Lower lobe of right lung (tissue), 2 donors: ENCODE measurements around the gene SMAD7. TPM values are rescaled to one million over a fixed set of nuclear protein-coding genes. Genes with fewer than 3 reads are reported as not detected.

ENCODE experiments used
- ATAC-seq, 2 donors: fragments of 200-7000 bp; cut with Tn5 transposase; one replicate each; pipeline ENCODE4 v1.9.1; 2020 to 2022; ENCODE audit warnings: mild to moderate bottlenecking in 2 of 2, moderate library complexity in 2 of 2
- DNase-seq: peaks from one replicate; pipeline ENCODE4 v3.0.0-alpha.2; 2020
- H3K27ac ChIP-seq: fragments of 200-600 bp; one replicate; pipeline ENCODE4 v1.8.0; 2022
- H3K27me3 ChIP-seq: fragments of 200-600 bp; one replicate; pipeline ENCODE4 v1.8.0; 2022; ENCODE audit warnings: low read depth
- H3K36me3 ChIP-seq: fragments of 200-600 bp; one replicate; pipeline ENCODE4 v1.8.0; 2022; ENCODE audit warnings: mild to moderate bottlenecking
- H3K4me1 ChIP-seq: fragments of 200-600 bp; one replicate; pipeline ENCODE4 v1.8.0; 2022
- H3K4me3 ChIP-seq: fragments of 200-600 bp; one replicate; pipeline ENCODE4 v1.8.0; 2022; ENCODE audit warnings: mild to moderate bottlenecking
- H3K9me3 ChIP-seq: fragments of 200-600 bp; one replicate; pipeline ENCODE4 v1.8.0; 2022
- CTCF ChIP-seq: fragments of 200-600 bp; IDR thresholded peaks from one replicate; pipeline ENCODE4 v1.8.0; 2022; ENCODE audit warnings: antibody characterized with exemption, mild to moderate bottlenecking
- intact Hi-C: fragments of 100-400 bp; cut with DNase I; formaldehyde crosslinking; loops from one replicate; pipeline ENCODE4 v1.11.0; 2022
- total RNA-seq: library from RNA; stranded (reverse); fragmentation: NEBNext Ultra II Directional; extraction: Animal tissue kit (Norgen Biotek cat#: 25700); gene quantifications from one replicate; pipeline ENCODE4 v1.2.1, GENCODE V29; 2021
- donor health status: DM: no; HTN: yes; CAD: no; lungs with severe emphysema.

SMAD7 gene
- total RNA-seq, 1 donor from 2014 or later, result 63.4 TPM

DNA sequence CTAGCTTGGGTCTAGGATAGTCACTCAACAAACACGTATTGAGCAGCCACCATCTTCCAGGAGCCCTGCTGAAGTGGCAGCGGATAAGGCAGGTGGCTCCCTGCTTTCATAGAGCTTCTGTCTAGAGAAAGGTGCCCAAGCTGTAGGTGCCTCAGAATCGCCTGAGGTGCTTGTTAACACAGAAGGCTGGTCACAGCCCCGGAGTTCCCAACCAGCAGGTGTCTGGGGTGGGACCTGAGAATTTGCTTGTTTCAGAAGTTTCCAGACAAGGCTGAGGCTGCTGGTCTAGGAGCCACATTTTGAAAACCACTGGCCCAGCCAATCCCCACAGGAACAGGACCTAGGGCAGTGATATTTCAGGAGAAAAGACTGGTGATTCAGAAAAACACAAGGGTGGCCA is 45.3 kb upstream of the SMAD7 start:
- no peak for TF ChIP-seq CTCF
- H3K27ac ChIP-seq, result peak overlapping the region; percentile 4
- no peaks in the 10 kb centered on the region for H3K9me3 ChIP-seq
- no peaks in the 10 kb centered on the region for H3K27me3 ChIP-seq
- no peaks in the 10 kb centered on the region for H3K36me3 ChIP-seq
- no peak overlapping the region for H3K4me3 ChIP-seq
- H3K4me1 ChIP-seq, result peaks cover 49% of the 10 kb centered on the region
- ATAC-seq, result no peak
- DNase-seq, result no peak
- intact Hi-C loops, result no loop called here

GRCh38 chr18:48994926-48995835 is 44.4 kb upstream of the SMAD7 start:
- Histone ChIP-seq H3K9me3 (no peaks in the 10 kb centered on the region), H3K4me1 (peaks cover 49% of the 10 kb centered on the region)

DNA sequence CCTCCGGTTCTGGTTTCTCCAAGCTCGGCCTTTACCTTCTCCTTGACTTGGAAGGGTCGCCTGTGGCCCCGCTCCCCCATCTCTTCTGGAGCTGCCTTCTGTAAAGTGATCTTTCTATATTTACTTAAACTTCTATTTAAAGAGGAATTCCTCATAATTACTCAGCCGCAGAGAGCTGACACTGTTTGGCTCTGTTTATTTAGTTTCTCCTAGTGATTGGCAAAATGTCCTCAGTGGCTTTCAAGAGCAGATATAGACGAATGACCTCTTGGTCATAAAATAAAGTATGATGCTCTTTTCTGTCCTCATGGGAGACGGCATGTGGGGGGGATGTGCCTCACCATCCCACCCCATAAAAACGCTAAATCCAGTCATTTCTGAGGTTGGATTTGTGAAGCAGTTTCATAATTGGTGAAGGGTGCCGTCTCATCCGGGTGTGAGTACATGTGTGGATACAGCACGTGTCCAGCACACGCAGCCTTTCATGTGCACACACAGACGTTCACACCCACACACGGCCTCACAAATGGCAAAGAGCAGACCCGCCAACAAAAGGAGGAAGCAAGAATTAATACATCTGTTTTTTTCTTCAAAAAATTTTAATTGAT is 43.4 kb upstream of the SMAD7 start:
- Histone ChIP-seq H3K4me3 (no peak overlapping the region), H3K27ac (peak overlapping the region; percentile 31), H3K27me3 (no peaks in the 10 kb centered on the region), H3K4me1 (peaks cover 49% of the 10 kb centered on the region), H3K9me3 (no peaks in the 10 kb centered on the region), H3K36me3 (no peaks in the 10 kb centered on the region)
- TF ChIP-seq CTCF, result no peak
- intact Hi-C loops, result no loop called here
- DNase-seq (peak; percentile 77), ATAC-seq (peak; percentile 14 to 42)

More at GRCh38 chr18:48994926-48995835, 44.4 kb upstream of the SMAD7 start:
- Histone ChIP-seq H3K36me3 (no peaks in the 10 kb centered on the region), H3K27ac (no peak overlapping the region), H3K4me3 (no peak overlapping the region), H3K27me3 (no peaks in the 10 kb centered on the region)
- no peak for TF ChIP-seq CTCF
- intact Hi-C loops, result no loop called here
- no peak for DNase-seq
- ATAC-seq, result no peak

DNA sequence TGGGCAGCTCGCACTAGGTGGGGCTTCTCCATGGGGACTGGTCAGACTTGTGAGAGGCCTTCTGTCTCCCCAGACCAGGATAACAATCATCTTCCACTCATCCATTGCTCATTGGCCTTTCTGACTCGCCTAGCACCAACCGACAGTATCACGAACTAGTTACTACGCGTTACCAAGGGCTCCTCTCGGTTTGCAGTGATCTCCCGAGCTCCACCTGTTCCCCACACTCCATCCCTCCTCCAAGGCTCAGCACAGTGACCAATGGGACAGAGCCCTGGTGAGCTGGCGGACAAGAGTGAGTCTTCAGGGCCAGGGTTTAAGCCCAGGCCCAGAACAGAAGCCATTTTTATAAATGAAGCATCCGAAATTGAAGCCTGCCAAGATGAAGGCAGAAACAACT is 42.8 kb upstream of the SMAD7 start:
- no peaks in the 10 kb centered on the region for H3K27me3 ChIP-seq
- no peaks in the 10 kb centered on the region for H3K9me3 ChIP-seq
- intact Hi-C loops, result no loop called here
- DNase-seq (no peak), ATAC-seq (no peak)
- peaks cover 46% of the 10 kb centered on the region for H3K4me1 ChIP-seq
- peak overlapping the region; percentile 31 for H3K27ac ChIP-seq
- H3K36me3 ChIP-seq, result no peaks in the 10 kb centered on the region
- no peak for TF ChIP-seq CTCF
- no peak overlapping the region for H3K4me3 ChIP-seq

- ATAC-seq, result peak; percentile 33 to 64
- Histone ChIP-seq H3K4me3 (no peak overlapping the region), H3K4me1 (peaks cover 40% of the 10 kb centered on the region), H3K36me3 (no peaks in the 10 kb centered on the region), H3K27me3 (no peaks in the 10 kb centered on the region), H3K9me3 (no peaks in the 10 kb centered on the region), H3K27ac (peak overlapping the region; percentile 58)
- TF ChIP-seq CTCF, result no peak
- intact Hi-C loops, result no loop called here
- peak; percentile 62 for DNase-seq
Observed at GRCh38 chr18:48992791-48993555, 42.2 kb upstream of the SMAD7 start.
